IPS-18c (cell line): ENCODE measurements around the gene ZNRF1.

ENCODE experiments used
- H3K4me3 ChIP-seq: 2 replicates; pipeline ENCODE4 v1.7.0; 2013; ENCODE audit warnings: low read depth, mild to moderate bottlenecking, low read length, moderate library complexity; ENCODE audit not compliant: insufficient read depth
- H3K9me3 ChIP-seq: one replicate; pipeline ENCODE4 v1.6.1; 2013; ENCODE audit warnings: mild to moderate bottlenecking, low read length, moderate library complexity; ENCODE audit not compliant: control insufficient read depth, insufficient read depth

The ZNRF1 gene

GRCh38 chr16:75042426-75043174 is 43.8 kb downstream of the ZNRF1 start:
- no peaks in the 10 kb centered on the region for H3K9me3 ChIP-seq

GRCh38 chr16:75043175-75043895 is 44.5 kb downstream of the ZNRF1 start:
- no peaks in the 10 kb centered on the region for H3K9me3 ChIP-seq
- H3K4me3 ChIP-seq: no peak overlapping the region

More at GRCh38 chr16:75042426-75043174, 43.8 kb downstream of the ZNRF1 start:
- H3K4me3 ChIP-seq: no peak overlapping the region

GRCh38 chr16:75044800-75045361 is 46.1 kb downstream of the ZNRF1 start:
- Histone ChIP-seq H3K4me3 (no peak overlapping the region), H3K9me3 (no peaks in the 10 kb centered on the region)

GRCh38 chr16:75045424-75045823 is 46.6 kb downstream of the ZNRF1 start:
- Histone ChIP-seq H3K9me3 (no peaks in the 10 kb centered on the region), H3K4me3 (no peak overlapping the region)

GRCh38 chr16:75048054-75048453 is 49.2 kb downstream of the ZNRF1 start:
- H3K9me3 ChIP-seq: no peaks in the 10 kb centered on the region
- H3K4me3 ChIP-seq: no peak overlapping the region

- Histone ChIP-seq H3K9me3 (no peaks in the 10 kb centered on the region), H3K4me3 (no peak overlapping the region)
These were observed 49.7 kb downstream of the ZNRF1 start for GRCh38 chr16:75048530-75048929.

- H3K9me3 ChIP-seq: no peaks in the 10 kb centered on the region
- H3K4me3 ChIP-seq: no peak overlapping the region
These were observed 53.8 kb downstream of the ZNRF1 start for GRCh38 chr16:75052481-75053202.

- no peaks in the 10 kb centered on the region for H3K9me3 ChIP-seq
- no peak overlapping the region for H3K4me3 ChIP-seq
These were observed 55.1 kb downstream of the ZNRF1 start for GRCh38 chr16:75053791-75054555.

- H3K4me3 ChIP-seq: no peak overlapping the region
- H3K9me3 ChIP-seq: peaks cover under 1% of the 10 kb centered on the region
These were observed 55.7 kb downstream of the ZNRF1 start for GRCh38 chr16:75054556-75054947.

- Histone ChIP-seq H3K4me3 (no peak overlapping the region), H3K9me3 (peaks cover 2% of the 10 kb centered on the region)
These were observed 60.0 kb downstream of the ZNRF1 start for GRCh38 chr16:75058806-75059205.

GRCh38 chr16:75059411-75059810 is 60.6 kb downstream of the ZNRF1 start:
- H3K9me3 ChIP-seq: peaks cover 2% of the 10 kb centered on the region

GRCh38 chr16:75060723-75061122 is 61.9 kb downstream of the ZNRF1 start:
- H3K4me3 ChIP-seq: no peak overlapping the region

More at GRCh38 chr16:75059411-75059810, 60.6 kb downstream of the ZNRF1 start:
- H3K4me3 ChIP-seq: no peak overlapping the region

GRCh38 chr16:75061669-75062068 is 62.8 kb downstream of the ZNRF1 start:
- peaks cover 2% of the 10 kb centered on the region for H3K9me3 ChIP-seq
- H3K4me3 ChIP-seq: no peak overlapping the region

More at GRCh38 chr16:75060723-75061122, 61.9 kb downstream of the ZNRF1 start:
- peaks cover 2% of the 10 kb centered on the region for H3K9me3 ChIP-seq

GRCh38 chr16:75062135-75062975 is 63.5 kb downstream of the ZNRF1 start:
- no peak overlapping the region for H3K4me3 ChIP-seq
- peaks cover 2% of the 10 kb centered on the region for H3K9me3 ChIP-seq

GRCh38 chr16:75062976-75063346 is 64.1 kb downstream of the ZNRF1 start:
- Histone ChIP-seq H3K9me3 (peaks cover 2% of the 10 kb centered on the region), H3K4me3 (no peak overlapping the region; the same call in 1 of the 2 replicates)

- Histone ChIP-seq H3K4me3 (no peak overlapping the region), H3K9me3 (peaks cover 2% of the 10 kb centered on the region)
These were observed 64.8 kb downstream of the ZNRF1 start for GRCh38 chr16:75063549-75064088.
